Hematopoietic multipotent progenitor cell treated with erythropoietin and hydrocortisone succinate and interleukin-3 and kit ligand, for 15 days (in vitro differentiated cells): ENCODE data around the gene PRSS50.

Experiments
- DNase-seq: peaks from one replicate; pipeline ENCODE4 v3.0.0-alpha.2; 2015; ENCODE audit warnings: low spot score

Gene PRSS50

GRCh38 chr3:46725621-46726314 is 8.1 kb upstream of the PRSS50 start:
- no peak for DNase-seq

GRCh38 chr3:46724424-46724823 is 6.8 kb upstream of the PRSS50 start:
- DNase-seq = no peak

GRCh38 chr3:46722443-46722842 is 4.8 kb upstream of the PRSS50 start:
- DNase-seq = no peak

GRCh38 chr3:46721009-46721408 is 3.3 kb upstream of the PRSS50 start:
- no peak for DNase-seq

GRCh38 chr3:46719735-46720271 is 2.1 kb upstream of the PRSS50 start:
- no peak for DNase-seq

- no peak for DNase-seq
Observed at GRCh38 chr3:46719044-46719565, 1.4 kb upstream of the PRSS50 start.

- DNase-seq = no peak
Observed at GRCh38 chr3:46716461-46717441, 918 bp downstream of the PRSS50 start.

- no peak for DNase-seq
Observed at GRCh38 chr3:46715507-46716175, 2.0 kb downstream of the PRSS50 start.

GRCh38 chr3:46714728-46715506 is 2.8 kb downstream of the PRSS50 start:
- DNase-seq = no peak

GRCh38 chr3:46713898-46714552 is 3.6 kb downstream of the PRSS50 start:
- DNase-seq = no peak

- no peak for DNase-seq
Observed at GRCh38 chr3:46713050-46713897, 4.4 kb downstream of the PRSS50 start.

GRCh38 chr3:46712191-46713049 is 5.2 kb downstream of the PRSS50 start:
- no peak for DNase-seq

GRCh38 chr3:46711760-46712159 is 5.9 kb downstream of the PRSS50 start:
- DNase-seq = no peak

- DNase-seq = no peak
Observed at GRCh38 chr3:46711305-46711704, 6.4 kb downstream of the PRSS50 start.

- no peak for DNase-seq
Observed at GRCh38 chr3:46710671-46711295, 6.9 kb downstream of the PRSS50 start.

- no peak for DNase-seq
Observed at GRCh38 chr3:46710229-46710628, 7.4 kb downstream of the PRSS50 start.

GRCh38 chr3:46709721-46710120 is 7.9 kb downstream of the PRSS50 start:
- no peak for DNase-seq

- no peak for DNase-seq
Observed at GRCh38 chr3:46709157-46709654, 8.5 kb downstream of the PRSS50 start.
